HG03457 (cell line): Measurements from ENCODE around the gene TPK1.

ENCODE experiments used
- ATAC-seq: cut with Tn5 transposase; IDR thresholded peaks from one replicate; pipeline ENCODE4 v1.9.1; 2021; ENCODE audit warnings: moderate number of reproducible peaks; ENCODE audit not compliant: unreplicated experiment

The TPK1 gene

GRCh38 chr7:144416341-144416740, 419.5 kb downstream of the TPK1 start:
- no peak for ATAC-seq

GRCh38 chr7:144415858-144416257, 420.0 kb downstream of the TPK1 start:
- ATAC-seq, result no peak

GRCh38 chr7:144414815-144415214, 421.0 kb downstream of the TPK1 start:
- ATAC-seq, result no peak

DNA sequence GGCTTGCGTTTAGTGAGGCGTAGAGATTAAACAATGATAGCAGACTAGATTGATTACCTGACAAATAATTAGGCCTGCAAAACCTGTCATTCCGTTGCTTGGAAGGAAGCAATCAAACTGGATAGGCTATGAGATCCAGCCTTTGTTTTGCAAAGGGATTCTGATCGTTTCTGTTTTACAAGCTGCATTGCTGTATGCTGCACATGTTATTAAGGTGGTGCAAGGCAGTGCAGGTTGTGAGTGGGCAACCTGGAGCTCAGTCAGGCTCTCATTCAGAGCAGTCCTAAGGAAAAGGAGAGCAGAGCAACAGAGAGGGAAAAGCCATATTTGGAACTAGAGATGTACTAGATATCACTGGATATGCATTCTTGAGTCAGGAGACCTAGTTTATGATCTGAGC, 425.4 kb downstream of the TPK1 start:
- ATAC-seq, result no peak

DNA sequence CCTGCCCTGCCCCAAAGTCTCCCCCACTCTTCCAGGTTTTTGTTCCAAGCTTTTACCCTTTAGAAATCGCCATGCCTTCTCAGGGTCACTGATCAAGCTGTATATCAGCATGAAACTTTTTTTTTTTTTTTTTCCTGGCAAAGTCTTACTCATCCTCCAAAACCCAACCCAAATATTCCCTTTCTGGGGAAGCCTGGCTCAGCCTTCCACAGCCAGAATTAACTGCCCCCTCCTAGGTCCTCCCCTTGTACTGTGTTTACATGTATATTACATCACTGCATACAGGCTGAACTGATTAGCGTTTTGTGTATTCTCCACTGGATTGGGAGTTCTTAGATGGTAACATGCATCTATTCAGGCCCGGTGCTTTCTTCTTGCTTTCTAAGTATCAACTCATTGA, 427.7 kb downstream of the TPK1 start:
- ATAC-seq, result no peak

GRCh38 chr7:144407266-144407931, 428.5 kb downstream of the TPK1 start:
- ATAC-seq, result no peak

GRCh38 chr7:144404946-144405345, 430.9 kb downstream of the TPK1 start:
- ATAC-seq, result no peak

GRCh38 chr7:144403649-144404061, 432.2 kb downstream of the TPK1 start, which contains the start of gene NOBOX:
TSS of gene NOBOX (minus strand) at chr7:144403693.
- ATAC-seq, result no peak

- ATAC-seq, result no peak
Observed at GRCh38 chr7:144403102-144403501, 432.8 kb downstream of the TPK1 start.
